WTC11 (cell line): ENCODE results near the gene TDRD6. TPM values are rescaled to one million over a fixed set of nuclear protein-coding genes. Genes with fewer than 3 reads are reported as not detected.

Experiments
- ATAC-seq: fragments of 200-7000 bp; cut with Tn5 transposase; 2 replicates; pipeline ENCODE4 v1.10.0; 2021; ENCODE audit warnings: mild to moderate bottlenecking, moderate library complexity
- CTCF ChIA-PET: fragments of 300-600 bp; sonication (Branson Sonifier 250); formaldehyde crosslinking; loops from one replicate; lab custom pipeline; 2021; ENCODE audit warnings: antibody characterized with exemption; lab: Charles Lee
- POLR2A ChIA-PET: fragments of 350-600 bp; sonication (Branson Sonifier 250); formaldehyde crosslinking; loops from one replicate; lab custom pipeline; 2021; ENCODE audit warnings: antibody characterized with exemption; lab: Charles Lee
- DNase-seq: peaks from one replicate; pipeline ENCODE4 v3.0.0; 2021; ENCODE audit warnings: low spot score
- H3K27ac Mint-ChIP-seq: 2 replicates; pipeline ENCODE4 v1.8.0; 2021; ENCODE audit warnings: mixed read lengths
- H3K27me3 Mint-ChIP-seq: 2 replicates; pipeline ENCODE4 v1.8.0; 2021; ENCODE audit warnings: low read depth, mild to moderate bottlenecking, moderate library complexity, mixed read lengths
- H3K36me3 Mint-ChIP-seq: 2 replicates; pipeline ENCODE4 v1.8.0; 2021; ENCODE audit warnings: mixed read lengths
- H3K4me1 Mint-ChIP-seq: 2 replicates; pipeline ENCODE4 v1.8.0; 2022; ENCODE audit warnings: mixed read lengths
- H3K4me3 Mint-ChIP-seq: 2 replicates; pipeline ENCODE4 v1.8.0; 2021; ENCODE audit warnings: mild to moderate bottlenecking, moderate library complexity, mixed read lengths
- H3K9me3 Mint-ChIP-seq: 2 replicates; pipeline ENCODE4 v1.8.0; 2021; ENCODE audit warnings: mixed read lengths
- CREM ChIP-seq: sonication (generic); formaldehyde crosslinking; IDR thresholded peaks from 2 replicates; pipeline ENCODE4 v1.8.1; 2022; ENCODE audit warnings: mild to moderate bottlenecking, missing genetic modification reagents, moderate library complexity
- ELF4 ChIP-seq: sonication (generic); formaldehyde crosslinking; IDR thresholded peaks from 2 replicates; pipeline ENCODE4 v1.8.1; 2022; ENCODE audit warnings: low read depth, mild to moderate bottlenecking, moderate library complexity, missing genetic modification reagents
- EMX1 ChIP-seq: fragments of 250-450 bp; sonication (Bioruptor Pico); IDR thresholded peaks from 2 replicates; pipeline ENCODE4 v1.8.0; 2021; ENCODE audit warnings: mild to moderate bottlenecking
- GABPB1 ChIP-seq: sonication (generic); formaldehyde crosslinking; IDR thresholded peaks from 2 replicates; pipeline ENCODE4 v1.8.1; 2023; ENCODE audit warnings: mild to moderate bottlenecking, missing genetic modification reagents
- HMGA2 ChIP-seq: fragments of 250-450 bp; sonication (Bioruptor Pico); IDR thresholded peaks from 2 replicates; pipeline ENCODE4 v1.4.0; 2021; ENCODE audit warnings: mild to moderate bottlenecking, moderate library complexity
- JUN ChIP-seq: sonication (generic); formaldehyde crosslinking; IDR thresholded peaks from 2 replicates; pipeline ENCODE4 v1.8.0; 2023; ENCODE audit warnings: mild to moderate bottlenecking, missing genetic modification reagents
- MXD4 ChIP-seq: fragments of 250-450 bp; sonication (Bioruptor Pico); IDR thresholded peaks from 2 replicates; pipeline ENCODE4 v1.8.0; 2021; ENCODE audit warnings: mild to moderate bottlenecking, moderate library complexity, borderline replicate concordance
- MYBL2 ChIP-seq: sonication (generic); formaldehyde crosslinking; IDR thresholded peaks from 2 replicates; pipeline ENCODE4 v1.8.1; 2023; ENCODE audit warnings: mild to moderate bottlenecking, moderate library complexity, missing genetic modification reagents
- NR3C1 ChIP-seq: sonication (generic); formaldehyde crosslinking; conservative IDR thresholded peaks from 2 replicates; pipeline ENCODE4 v1.8.1; 2023; ENCODE audit warnings: low read depth, mild to moderate bottlenecking, missing genetic modification reagents
- SMAD3 ChIP-seq: sonication (generic); formaldehyde crosslinking; IDR thresholded peaks from 2 replicates; pipeline ENCODE4 v1.8.0; 2022; ENCODE audit warnings: missing genetic modification reagents, mild to moderate bottlenecking, borderline replicate concordance
- SMAD4 ChIP-seq: sonication (generic); formaldehyde crosslinking; IDR thresholded peaks from 2 replicates; pipeline ENCODE4 v1.8.0; 2022; ENCODE audit warnings: mild to moderate bottlenecking, missing genetic modification reagents
- ZNF121 ChIP-seq: sonication (generic); formaldehyde crosslinking; IDR thresholded peaks from 2 replicates; pipeline ENCODE4 v1.8.0; 2023; ENCODE audit warnings: missing genetic modification reagents
- ZNF281 ChIP-seq: sonication (generic); formaldehyde crosslinking; IDR thresholded peaks from 2 replicates; pipeline ENCODE4 v1.8.0; 2023; ENCODE audit warnings: mild to moderate bottlenecking, missing genetic modification reagents
- ZNF416 ChIP-seq: fragments of 250-450 bp; sonication (Bioruptor Pico); IDR thresholded peaks from 2 replicates; pipeline ENCODE4 v1.9.0; 2021; ENCODE audit warnings: mild to moderate bottlenecking, inconsistent platforms
- ZNF671 ChIP-seq: fragments of 250-450 bp; sonication (Bioruptor Pico); IDR thresholded peaks from 2 replicates; pipeline ENCODE4 v1.8.0; 2021; ENCODE audit warnings: mild to moderate bottlenecking
- total RNA-seq: library from RNA; stranded (reverse); gene quantifications from 3 replicates; pipeline ENCODE4 v1.2.3, GENCODE V29; 2021
- TF ChIP-seq, protein P1 (sequence below): sonication (generic); formaldehyde crosslinking; conservative IDR thresholded peaks from 2 replicates; pipeline ENCODE4 v1.8.1; 2022; ENCODE audit warnings: mild to moderate bottlenecking, missing genetic modification reagents
- TF ChIP-seq, protein P2 (sequence below): fragments of 200-600 bp; IDR thresholded peaks from 2 replicates; pipeline ENCODE4 v1.8.0; 2022; ENCODE audit warnings: antibody characterized with exemption
- TF ChIP-seq, protein P3 (sequence below): sonication (generic); formaldehyde crosslinking; IDR thresholded peaks from 2 replicates; pipeline ENCODE4 v1.8.0; 2023; ENCODE audit warnings: missing genetic modification reagents, mild to moderate bottlenecking, borderline replicate concordance
- TF ChIP-seq, protein P4 (sequence below): fragments of 250-450 bp; sonication (Bioruptor Pico); IDR thresholded peaks from 2 replicates; pipeline ENCODE4 v1.9.0; 2021; ENCODE audit warnings: moderate library complexity, mild to moderate bottlenecking, inconsistent platforms, borderline replicate concordance
- TF ChIP-seq, protein P5 (sequence below): sonication (generic); formaldehyde crosslinking; IDR thresholded peaks from 2 replicates; pipeline ENCODE4 v1.8.0; 2022; ENCODE audit warnings: missing genetic modification reagents

Gene TDRD6
- total RNA-seq, 1 experiment from 2014 or later = 0.04 TPM

DNA sequence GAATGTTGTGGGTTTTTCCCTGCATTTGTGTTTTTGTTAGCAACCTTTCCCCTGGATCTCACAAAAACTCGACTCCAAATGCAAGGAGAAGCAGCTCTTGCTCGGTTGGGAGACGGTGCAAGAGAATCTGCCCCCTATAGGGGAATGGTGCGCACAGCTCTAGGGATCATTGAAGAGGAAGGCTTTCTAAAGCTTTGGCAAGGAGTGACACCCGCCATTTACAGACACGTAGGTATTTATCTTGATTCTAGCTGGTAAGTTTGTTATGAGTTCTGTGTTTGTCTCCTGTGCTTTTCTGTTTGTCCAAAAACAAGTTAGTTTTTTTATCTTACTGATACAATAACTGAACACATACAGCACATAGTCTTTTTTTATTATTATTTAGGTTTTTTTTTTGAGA, 31.9 kb upstream of the TDRD6 start:
- CTCF ChIA-PET = interaction anchor here (0.5 to 2.3 kb wide), 45 partner anchors 11 to 642 kb away, joined by 3 to 31 read pairs (median 4); partner anchors contain the start of genes ANKRD66, PLA2G7, RCAN2 and TDRD6
- Mint-ChIP-seq H3K36me3 (no peaks in the 10 kb centered on the region), H3K9me3 (no peaks in the 10 kb centered on the region)
- TF ChIP-seq NR3C1 (CRISPR knock-in tag) = no peak
- TF ChIP-seq, protein P1, sequence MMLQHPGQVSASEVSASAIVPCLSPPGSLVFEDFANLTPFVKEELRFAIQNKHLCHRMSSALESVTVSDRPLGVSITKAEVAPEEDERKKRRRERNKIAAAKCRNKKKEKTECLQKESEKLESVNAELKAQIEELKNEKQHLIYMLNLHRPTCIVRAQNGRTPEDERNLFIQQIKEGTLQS (CRISPR knock-in tag) = no peak
- TF ChIP-seq, protein P2, sequence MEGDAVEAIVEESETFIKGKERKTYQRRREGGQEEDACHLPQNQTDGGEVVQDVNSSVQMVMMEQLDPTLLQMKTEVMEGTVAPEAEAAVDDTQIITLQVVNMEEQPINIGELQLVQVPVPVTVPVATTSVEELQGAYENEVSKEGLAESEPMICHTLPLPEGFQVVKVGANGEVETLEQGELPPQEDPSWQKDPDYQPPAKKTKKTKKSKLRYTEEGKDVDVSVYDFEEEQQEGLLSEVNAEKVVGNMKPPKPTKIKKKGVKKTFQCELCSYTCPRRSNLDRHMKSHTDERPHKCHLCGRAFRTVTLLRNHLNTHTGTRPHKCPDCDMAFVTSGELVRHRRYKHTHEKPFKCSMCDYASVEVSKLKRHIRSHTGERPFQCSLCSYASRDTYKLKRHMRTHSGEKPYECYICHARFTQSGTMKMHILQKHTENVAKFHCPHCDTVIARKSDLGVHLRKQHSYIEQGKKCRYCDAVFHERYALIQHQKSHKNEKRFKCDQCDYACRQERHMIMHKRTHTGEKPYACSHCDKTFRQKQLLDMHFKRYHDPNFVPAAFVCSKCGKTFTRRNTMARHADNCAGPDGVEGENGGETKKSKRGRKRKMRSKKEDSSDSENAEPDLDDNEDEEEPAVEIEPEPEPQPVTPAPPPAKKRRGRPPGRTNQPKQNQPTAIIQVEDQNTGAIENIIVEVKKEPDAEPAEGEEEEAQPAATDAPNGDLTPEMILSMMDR = peak; percentile 50
- TF ChIP-seq, all 79 proteins: peak for 1
- ATAC-seq (peak; percentile 55), DNase-seq (peak; percentile 78)
- no peak overlapping the region for H3K4me3 Mint-ChIP-seq
- POLR2A ChIA-PET = interaction anchor here (0.5 to 0.8 kb wide), 4 partner anchors 164 to 526 kb away, joined by 3 to 4 read pairs (median 3); partner anchors contain the start of genes ENPP4 and RCAN2
- peaks cover 18% of the 10 kb centered on the region for H3K4me1 Mint-ChIP-seq
- H3K27me3 Mint-ChIP-seq = peaks cover 23% of the 10 kb centered on the region
- H3K27ac Mint-ChIP-seq = no peak overlapping the region

DNA sequence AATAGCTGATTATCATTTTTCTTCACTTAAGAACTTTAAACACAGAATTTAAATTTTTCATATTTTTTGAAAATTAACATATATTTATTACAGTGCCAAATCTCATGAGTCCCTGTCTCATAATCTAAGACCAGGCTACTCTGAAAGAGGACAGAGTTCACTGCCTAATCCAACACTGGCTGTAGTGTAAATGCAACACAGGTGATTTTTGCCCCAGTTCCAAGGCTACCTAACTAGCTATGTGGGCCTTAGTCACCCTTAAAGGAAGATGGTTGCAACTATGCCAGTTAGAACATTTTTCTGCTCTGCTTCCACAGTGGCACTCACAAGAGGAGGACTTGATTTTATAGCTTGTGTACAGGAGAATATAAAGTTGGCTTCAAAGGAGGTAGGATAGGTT, 30.0 kb upstream of the TDRD6 start:
- ATAC-seq (no peak), DNase-seq (no peak)
- ChIA-PET POLR2A (no interaction called here), CTCF (no interaction called here)
- Mint-ChIP-seq H3K27me3 (peaks cover 23% of the 10 kb centered on the region), H3K4me3 (no peak overlapping the region), H3K27ac (no peak overlapping the region), H3K9me3 (no peaks in the 10 kb centered on the region), H3K4me1 (peaks cover 8% of the 10 kb centered on the region), H3K36me3 (no peaks in the 10 kb centered on the region)
- TF ChIP-seq ZNF416 (CRISPR knock-in tag) = no peak
- TF ChIP-seq ZNF671 (CRISPR knock-in tag) = no peak
- TF ChIP-seq GABPB1 (CRISPR knock-in tag) = no peak
- no peak for TF ChIP-seq MYBL2 (CRISPR knock-in tag)
- no peak for TF ChIP-seq CREM (CRISPR knock-in tag)
- TF ChIP-seq, protein P3, sequence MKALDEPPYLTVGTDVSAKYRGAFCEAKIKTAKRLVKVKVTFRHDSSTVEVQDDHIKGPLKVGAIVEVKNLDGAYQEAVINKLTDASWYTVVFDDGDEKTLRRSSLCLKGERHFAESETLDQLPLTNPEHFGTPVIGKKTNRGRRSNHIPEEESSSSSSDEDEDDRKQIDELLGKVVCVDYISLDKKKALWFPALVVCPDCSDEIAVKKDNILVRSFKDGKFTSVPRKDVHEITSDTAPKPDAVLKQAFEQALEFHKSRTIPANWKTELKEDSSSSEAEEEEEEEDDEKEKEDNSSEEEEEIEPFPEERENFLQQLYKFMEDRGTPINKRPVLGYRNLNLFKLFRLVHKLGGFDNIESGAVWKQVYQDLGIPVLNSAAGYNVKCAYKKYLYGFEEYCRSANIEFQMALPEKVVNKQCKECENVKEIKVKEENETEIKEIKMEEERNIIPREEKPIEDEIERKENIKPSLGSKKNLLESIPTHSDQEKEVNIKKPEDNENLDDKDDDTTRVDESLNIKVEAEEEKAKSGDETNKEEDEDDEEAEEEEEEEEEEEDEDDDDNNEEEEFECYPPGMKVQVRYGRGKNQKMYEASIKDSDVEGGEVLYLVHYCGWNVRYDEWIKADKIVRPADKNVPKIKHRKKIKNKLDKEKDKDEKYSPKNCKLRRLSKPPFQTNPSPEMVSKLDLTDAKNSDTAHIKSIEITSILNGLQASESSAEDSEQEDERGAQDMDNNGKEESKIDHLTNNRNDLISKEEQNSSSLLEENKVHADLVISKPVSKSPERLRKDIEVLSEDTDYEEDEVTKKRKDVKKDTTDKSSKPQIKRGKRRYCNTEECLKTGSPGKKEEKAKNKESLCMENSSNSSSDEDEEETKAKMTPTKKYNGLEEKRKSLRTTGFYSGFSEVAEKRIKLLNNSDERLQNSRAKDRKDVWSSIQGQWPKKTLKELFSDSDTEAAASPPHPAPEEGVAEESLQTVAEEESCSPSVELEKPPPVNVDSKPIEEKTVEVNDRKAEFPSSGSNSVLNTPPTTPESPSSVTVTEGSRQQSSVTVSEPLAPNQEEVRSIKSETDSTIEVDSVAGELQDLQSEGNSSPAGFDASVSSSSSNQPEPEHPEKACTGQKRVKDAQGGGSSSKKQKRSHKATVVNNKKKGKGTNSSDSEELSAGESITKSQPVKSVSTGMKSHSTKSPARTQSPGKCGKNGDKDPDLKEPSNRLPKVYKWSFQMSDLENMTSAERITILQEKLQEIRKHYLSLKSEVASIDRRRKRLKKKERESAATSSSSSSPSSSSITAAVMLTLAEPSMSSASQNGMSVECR = no peak
- no peak for TF ChIP-seq ZNF121 (CRISPR knock-in tag)
- no peak for TF ChIP-seq JUN (CRISPR knock-in tag)
- TF ChIP-seq, protein P4, sequence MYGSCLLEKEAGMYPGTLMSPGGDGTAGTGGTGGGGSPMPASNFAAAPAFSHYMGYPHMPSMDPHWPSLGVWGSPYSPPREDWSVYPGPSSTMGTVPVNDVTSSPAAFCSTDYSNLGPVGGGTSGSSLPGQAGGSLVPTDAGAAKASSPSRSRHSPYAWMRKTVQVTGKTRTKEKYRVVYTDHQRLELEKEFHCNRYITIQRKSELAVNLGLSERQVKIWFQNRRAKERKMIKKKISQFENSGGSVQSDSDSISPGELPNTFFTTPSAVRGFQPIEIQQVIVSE = no peak
- TF ChIP-seq, protein P5, sequence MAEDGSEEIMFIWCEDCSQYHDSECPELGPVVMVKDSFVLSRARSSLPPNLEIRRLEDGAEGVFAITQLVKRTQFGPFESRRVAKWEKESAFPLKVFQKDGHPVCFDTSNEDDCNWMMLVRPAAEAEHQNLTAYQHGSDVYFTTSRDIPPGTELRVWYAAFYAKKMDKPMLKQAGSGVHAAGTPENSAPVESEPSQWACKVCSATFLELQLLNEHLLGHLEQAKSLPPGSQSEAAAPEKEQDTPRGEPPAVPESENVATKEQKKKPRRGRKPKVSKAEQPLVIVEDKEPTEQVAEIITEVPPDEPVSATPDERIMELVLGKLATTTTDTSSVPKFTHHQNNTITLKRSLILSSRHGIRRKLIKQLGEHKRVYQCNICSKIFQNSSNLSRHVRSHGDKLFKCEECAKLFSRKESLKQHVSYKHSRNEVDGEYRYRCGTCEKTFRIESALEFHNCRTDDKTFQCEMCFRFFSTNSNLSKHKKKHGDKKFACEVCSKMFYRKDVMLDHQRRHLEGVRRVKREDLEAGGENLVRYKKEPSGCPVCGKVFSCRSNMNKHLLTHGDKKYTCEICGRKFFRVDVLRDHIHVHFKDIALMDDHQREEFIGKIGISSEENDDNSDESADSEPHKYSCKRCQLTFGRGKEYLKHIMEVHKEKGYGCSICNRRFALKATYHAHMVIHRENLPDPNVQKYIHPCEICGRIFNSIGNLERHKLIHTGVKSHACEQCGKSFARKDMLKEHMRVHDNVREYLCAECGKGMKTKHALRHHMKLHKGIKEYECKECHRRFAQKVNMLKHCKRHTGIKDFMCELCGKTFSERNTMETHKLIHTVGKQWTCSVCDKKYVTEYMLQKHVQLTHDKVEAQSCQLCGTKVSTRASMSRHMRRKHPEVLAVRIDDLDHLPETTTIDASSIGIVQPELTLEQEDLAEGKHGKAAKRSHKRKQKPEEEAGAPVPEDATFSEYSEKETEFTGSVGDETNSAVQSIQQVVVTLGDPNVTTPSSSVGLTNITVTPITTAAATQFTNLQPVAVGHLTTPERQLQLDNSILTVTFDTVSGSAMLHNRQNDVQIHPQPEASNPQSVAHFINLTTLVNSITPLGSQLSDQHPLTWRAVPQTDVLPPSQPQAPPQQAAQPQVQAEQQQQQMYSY (CRISPR knock-in tag) = no peak
- no peak for TF ChIP-seq SMAD4 (CRISPR knock-in tag)
- TF ChIP-seq MXD4 = no peak
- TF ChIP-seq ELF4 = no peak
- no peak for TF ChIP-seq EMX1 (CRISPR knock-in tag)
- no peak for TF ChIP-seq HMGA2 (CRISPR knock-in tag)
- TF ChIP-seq SMAD3 (CRISPR knock-in tag) = no peak
- no peak for TF ChIP-seq ZNF281 (CRISPR knock-in tag)
